Colonic mucosa (tissue), 4 donors: Measurements from ENCODE around the gene CAPNS1. TPM values are rescaled to one million over a fixed set of nuclear protein-coding genes. Genes with fewer than 3 reads are reported as not detected.
A peak's percentile ranks its signal among the peaks of the same experiment; 100 is the strongest.

Source experiments
- DNase-seq: peaks from one replicate; pipeline ENCODE4 v3.0.0-alpha.2; 2020
- H3K27ac ChIP-seq: fragments of 200-600 bp; one replicate; pipeline ENCODE4 v1.8.0; 2021
- H3K27me3 ChIP-seq: fragments of 200-600 bp; one replicate; pipeline ENCODE4 v1.8.0; 2021
- H3K36me3 ChIP-seq: fragments of 200-600 bp; one replicate; pipeline ENCODE4 v1.8.0; 2021
- H3K4me1 ChIP-seq: fragments of 200-600 bp; one replicate; pipeline ENCODE4 v1.8.0; 2021; ENCODE audit warnings: mild to moderate bottlenecking
- H3K4me3 ChIP-seq: fragments of 200-600 bp; one replicate; pipeline ENCODE4 v1.8.0; 2021
- H3K9ac ChIP-seq, 2 donors: one replicate each; pipeline ENCODE4 v1.7.0; 2013; ENCODE audit warnings: control low read depth in 2 of 2, low read depth in 2 of 2, low read length in 2 of 2
- H3K9me3 ChIP-seq: fragments of 200-600 bp; one replicate; pipeline ENCODE4 v1.8.0; 2021
- intact Hi-C: fragments of 100-400 bp; cut with DNase I; formaldehyde crosslinking; loops from one replicate; pipeline ENCODE4 v1.14.1; 2022
- total RNA-seq, 2 donors: library from RNA; stranded (reverse); fragmentation: NEBNext Ultra II Directional in 1 of 2; extraction: Animal tissue kit (Norgen Biotek cat#: 25700) in 1 of 2; gene quantifications; one replicate each; pipeline ENCODE4 v1.2.1, GENCODE V29; 2021
- TF ChIP-seq, protein P1 (sequence below): fragments of 200-600 bp; IDR thresholded peaks from one replicate; pipeline ENCODE4 v1.8.0; 2022; ENCODE audit warnings: antibody characterized with exemption, mild to moderate bottlenecking
- donor health status: healthy.
- donor health status: DM: no; HTN: no; CAD: no.
- donor health status: DM: no; HTN: no; CAD: no.

Gene CAPNS1
- total RNA-seq, 2 donors from 2014 or later: 677 to 794 TPM

DNA sequence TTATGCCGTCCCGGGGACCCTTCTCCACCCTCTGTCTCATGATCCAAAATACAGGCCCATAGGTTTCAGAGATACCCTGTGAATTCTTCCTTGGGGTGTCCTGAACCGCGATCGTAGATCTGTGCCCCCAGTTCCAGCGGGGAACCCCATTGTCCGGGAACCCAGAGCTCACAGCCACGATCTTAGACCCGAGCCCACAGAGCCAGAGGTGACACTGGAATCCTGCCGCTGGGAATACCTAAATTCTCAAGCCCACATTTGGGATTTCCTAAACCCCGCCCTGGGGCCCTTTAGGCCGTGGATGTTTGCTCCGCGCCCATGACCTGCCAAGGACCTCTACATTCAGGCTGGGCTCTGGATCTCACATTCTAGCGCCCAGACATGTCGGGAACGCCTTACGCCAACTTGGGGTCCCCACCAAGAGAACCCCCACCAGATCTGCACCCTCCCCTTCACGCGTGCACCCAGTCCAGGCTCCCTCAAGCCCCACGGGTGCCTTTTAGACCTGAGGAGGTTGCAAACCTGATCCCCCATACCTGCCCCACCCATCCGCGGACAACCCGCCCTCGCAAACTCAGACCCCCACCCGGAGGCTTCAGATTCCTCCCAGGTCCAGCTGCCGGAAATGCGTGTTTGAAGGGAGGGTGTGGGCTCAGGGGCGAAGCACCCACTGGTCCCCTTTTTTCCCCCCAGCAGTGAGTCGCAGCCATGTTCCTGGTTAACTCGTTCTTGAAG, 605 bp downstream of the CAPNS1 start:
- Histone ChIP-seq H3K9ac (peak overlapping the region; percentile 99 to 100), H3K36me3 (no peaks in the 10 kb centered on the region), H3K4me1 (peaks cover 3% of the 10 kb centered on the region), H3K27me3 (no peaks in the 10 kb centered on the region), H3K9me3 (no peaks in the 10 kb centered on the region), H3K4me3 (peak overlapping the region; percentile 64), H3K27ac (peak overlapping the region; percentile 96)
- TF ChIP-seq, protein P1, sequence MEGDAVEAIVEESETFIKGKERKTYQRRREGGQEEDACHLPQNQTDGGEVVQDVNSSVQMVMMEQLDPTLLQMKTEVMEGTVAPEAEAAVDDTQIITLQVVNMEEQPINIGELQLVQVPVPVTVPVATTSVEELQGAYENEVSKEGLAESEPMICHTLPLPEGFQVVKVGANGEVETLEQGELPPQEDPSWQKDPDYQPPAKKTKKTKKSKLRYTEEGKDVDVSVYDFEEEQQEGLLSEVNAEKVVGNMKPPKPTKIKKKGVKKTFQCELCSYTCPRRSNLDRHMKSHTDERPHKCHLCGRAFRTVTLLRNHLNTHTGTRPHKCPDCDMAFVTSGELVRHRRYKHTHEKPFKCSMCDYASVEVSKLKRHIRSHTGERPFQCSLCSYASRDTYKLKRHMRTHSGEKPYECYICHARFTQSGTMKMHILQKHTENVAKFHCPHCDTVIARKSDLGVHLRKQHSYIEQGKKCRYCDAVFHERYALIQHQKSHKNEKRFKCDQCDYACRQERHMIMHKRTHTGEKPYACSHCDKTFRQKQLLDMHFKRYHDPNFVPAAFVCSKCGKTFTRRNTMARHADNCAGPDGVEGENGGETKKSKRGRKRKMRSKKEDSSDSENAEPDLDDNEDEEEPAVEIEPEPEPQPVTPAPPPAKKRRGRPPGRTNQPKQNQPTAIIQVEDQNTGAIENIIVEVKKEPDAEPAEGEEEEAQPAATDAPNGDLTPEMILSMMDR: no peak
- peak; percentile 57 for DNase-seq
- intact Hi-C loops: no loop called here

DNA sequence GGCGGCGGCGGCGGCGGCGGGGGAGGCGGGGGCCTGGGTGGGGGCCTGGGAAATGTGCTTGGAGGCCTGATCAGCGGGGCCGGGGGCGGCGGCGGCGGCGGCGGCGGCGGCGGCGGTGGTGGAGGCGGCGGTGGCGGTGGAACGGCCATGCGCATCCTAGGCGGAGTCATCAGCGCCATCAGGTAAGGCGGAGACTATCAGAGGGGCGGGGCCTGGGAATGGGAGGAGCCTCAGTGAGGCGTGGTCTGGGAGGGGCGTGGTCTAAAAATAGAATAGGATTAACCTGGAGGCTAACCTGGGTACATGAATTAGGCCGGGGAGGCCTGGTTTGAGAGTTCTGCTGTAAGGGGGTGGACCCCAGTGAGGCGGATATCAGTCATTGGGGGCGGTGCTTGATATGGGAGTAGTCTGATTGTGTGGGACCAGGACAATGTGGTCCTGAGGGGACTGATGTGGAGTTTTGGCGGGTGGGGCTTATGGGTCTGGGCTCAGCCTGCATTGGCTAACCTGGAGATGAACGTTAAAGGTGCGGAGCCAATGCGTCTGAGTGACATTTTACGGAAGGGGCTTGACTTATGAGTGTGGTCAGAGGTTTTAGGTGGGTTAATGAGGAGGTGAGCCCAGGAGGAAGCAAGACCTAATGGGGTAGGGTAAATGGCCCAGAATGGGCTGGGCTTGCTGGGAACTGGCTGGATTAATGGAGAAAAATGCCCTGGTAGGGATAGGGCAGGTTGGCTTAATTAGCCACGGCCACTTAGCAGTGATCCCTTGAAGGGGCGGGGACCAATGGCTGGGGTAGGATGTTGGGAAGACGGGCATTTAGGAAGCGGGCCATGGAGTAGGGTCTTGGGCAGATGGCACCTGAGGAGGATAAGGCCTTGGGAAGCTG, 1.4 kb downstream of the CAPNS1 start:
- Histone ChIP-seq H3K27ac (peak overlapping the region; percentile 96), H3K4me1 (peaks cover under 1% of the 10 kb centered on the region), H3K9me3 (no peaks in the 10 kb centered on the region), H3K9ac (peak overlapping the region in 1 of 2 donors; percentile 99), H3K36me3 (peaks cover 7% of the 10 kb centered on the region), H3K4me3 (peak overlapping the region; percentile 64), H3K27me3 (no peaks in the 10 kb centered on the region)
- intact Hi-C loops: no loop called here
- TF ChIP-seq, protein P1: no peak
- peak; percentile 95 for DNase-seq

DNA sequence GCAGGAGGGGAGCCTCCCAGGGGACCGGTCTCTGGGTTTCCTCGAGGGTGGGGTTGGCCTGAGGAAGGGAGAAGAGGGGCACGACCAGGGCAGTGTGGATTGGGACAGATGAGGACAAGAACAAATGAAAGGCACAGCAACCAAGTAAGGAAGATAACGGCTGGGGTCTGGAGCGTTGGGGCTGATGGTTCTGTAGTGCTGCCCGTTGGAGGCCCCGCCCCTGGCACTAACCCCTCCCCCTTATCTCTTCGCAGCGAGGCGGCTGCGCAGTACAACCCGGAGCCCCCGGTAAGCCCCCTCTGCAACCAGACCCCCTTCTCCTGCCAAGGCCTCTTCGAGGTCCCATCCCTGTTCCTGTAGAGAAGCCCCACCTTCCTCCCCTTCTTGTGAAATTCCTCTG, 2.2 kb downstream of the CAPNS1 start:
- no peak overlapping the region for H3K27ac ChIP-seq
- no peaks in the 10 kb centered on the region for H3K27me3 ChIP-seq
- DNase-seq: no peak
- H3K4me1 ChIP-seq: no peaks in the 10 kb centered on the region
- no peaks in the 10 kb centered on the region for H3K9me3 ChIP-seq
- no peak overlapping the region for H3K4me3 ChIP-seq
- TF ChIP-seq, protein P1: no peak
- no peak overlapping the region for H3K9ac ChIP-seq
- intact Hi-C loops: no loop called here
- H3K36me3 ChIP-seq: peaks cover 10% of the 10 kb centered on the region

DNA sequence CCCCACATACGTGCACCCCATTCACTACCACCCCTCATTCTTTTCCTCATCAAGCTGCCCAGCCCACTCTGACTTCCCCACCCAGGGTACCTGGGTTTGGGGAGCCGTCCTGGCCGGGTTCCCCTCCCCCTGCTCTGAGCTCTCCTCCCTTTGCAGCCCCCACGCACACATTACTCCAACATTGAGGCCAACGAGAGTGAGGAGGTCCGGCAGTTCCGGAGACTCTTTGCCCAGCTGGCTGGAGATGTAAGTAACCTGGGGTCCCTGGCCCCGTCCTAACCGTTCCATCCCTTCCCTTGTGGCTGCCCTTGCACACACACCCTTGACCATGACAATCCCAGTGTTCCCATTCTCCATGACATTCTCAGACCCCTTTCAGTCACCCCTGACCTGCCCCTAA, 2.6 kb downstream of the CAPNS1 start:
- Histone ChIP-seq H3K27me3 (no peaks in the 10 kb centered on the region), H3K27ac (no peak overlapping the region), H3K36me3 (peaks cover 10% of the 10 kb centered on the region), H3K9me3 (no peaks in the 10 kb centered on the region), H3K4me3 (no peak overlapping the region), H3K4me1 (no peaks in the 10 kb centered on the region), H3K9ac (no peak overlapping the region)
- intact Hi-C loops: no loop called here
- no peak for DNase-seq
- TF ChIP-seq, protein P1: no peak

DNA sequence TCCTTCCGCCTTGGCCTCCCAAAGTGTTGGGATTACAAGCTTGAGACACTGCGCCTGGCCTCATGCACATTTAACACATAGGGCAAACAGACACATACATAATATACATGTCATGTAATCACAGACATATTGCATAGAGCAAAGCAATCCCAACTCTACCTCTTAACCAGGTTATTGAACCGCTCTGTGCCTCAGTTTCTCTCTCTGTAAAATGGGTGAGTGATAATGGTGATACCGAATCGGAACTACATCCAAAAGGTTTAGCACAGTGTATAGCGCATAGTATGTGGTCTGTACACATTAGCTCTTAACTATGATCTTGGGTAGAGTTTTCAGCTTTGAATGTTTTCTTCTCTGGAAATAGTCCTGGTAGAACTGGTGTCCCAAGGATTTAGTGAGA, 4.8 kb downstream of the CAPNS1 start:
- DNase-seq: no peak
- no peak overlapping the region for H3K4me3 ChIP-seq
- intact Hi-C loops: no loop called here
- H3K36me3 ChIP-seq: peaks cover 10% of the 10 kb centered on the region
- TF ChIP-seq, protein P1: no peak
- no peaks in the 10 kb centered on the region for H3K27me3 ChIP-seq
- H3K27ac ChIP-seq: no peak overlapping the region
- H3K4me1 ChIP-seq: no peaks in the 10 kb centered on the region
- no peaks in the 10 kb centered on the region for H3K9me3 ChIP-seq
- no peak overlapping the region for H3K9ac ChIP-seq
